CD4-positive, alpha-beta T cell (primary cell): Measurements from ENCODE around the gene EFNA4. TPM values are rescaled to one million over a fixed set of nuclear protein-coding genes. Genes with fewer than 3 reads are reported as not detected.

Source experiments
- ATAC-seq: fragments of 200-7000 bp; cut with Tn5 transposase; one replicate; pipeline ENCODE4 v1.10.0; 2022; ENCODE audit warnings: mild to moderate bottlenecking; ENCODE audit not compliant: poor library complexity
- CTCF ChIA-PET: fragments of 350-600 bp; sonication (Branson Sonifier 250); formaldehyde crosslinking; loops from one replicate; lab custom pipeline; 2021; ENCODE audit warnings: antibody characterized with exemption, inconsistent platforms; lab: Charles Lee
- POLR2A ChIA-PET: fragments of 350-600 bp; sonication (Branson Sonifier 250); formaldehyde crosslinking; loops from one replicate; lab custom pipeline; 2021; ENCODE audit warnings: antibody characterized with exemption, inconsistent platforms; lab: Charles Lee
- DNase-seq, 14 experiments: peaks; one replicate each; pipeline ENCODE4 v3.0.0-alpha.2; 2013 to 2020; ENCODE audit warnings: mixed read lengths in 2 of 14
- H3K27ac ChIP-seq, 2 donors: one replicate each; pipeline versions ENCODE4 v1.5.1 to v1.7.0; 2013; ENCODE audit warnings: low read length in 2 of 2, low read depth in 1 of 2, mild to moderate bottlenecking in 1 of 2
- H3K27me3 ChIP-seq, 2 experiments: 1 replicate in 1 of 2; 2 replicates in 1 of 2; pipeline versions ENCODE4 v1.6.1 to v1.7.0; 2013; ENCODE audit warnings: low read length in 2 of 2, control low read depth in 1 of 2, mild to moderate bottlenecking in 1 of 2, moderate library complexity in 1 of 2; ENCODE audit not compliant: insufficient read depth in 2 of 2, control insufficient read depth in 1 of 2
- H3K36me3 ChIP-seq: one replicate; pipeline ENCODE4 v1.6.1; 2013; ENCODE audit warnings: low read length, control low read depth; ENCODE audit not compliant: insufficient read depth
- H3K4me1 ChIP-seq: one replicate; pipeline ENCODE4 v1.6.1; 2013; ENCODE audit warnings: low read length, control low read depth; ENCODE audit not compliant: insufficient read depth
- H3K4me3 ChIP-seq: one replicate; pipeline ENCODE4 v1.5.1; 2013; ENCODE audit warnings: mild to moderate bottlenecking, low read length, moderate library complexity
- H3K9me3 ChIP-seq, 2 experiments: 1 replicate in 1 of 2; 2 replicates in 1 of 2; pipeline versions ENCODE4 v1.6.1 to v1.7.0; 2013; ENCODE audit warnings: low read length in 2 of 2, mild to moderate bottlenecking in 2 of 2, control low read depth in 1 of 2, moderate library complexity in 1 of 2; ENCODE audit not compliant: control insufficient read depth in 1 of 2, insufficient read depth in 1 of 2
- H3K27ac Mint-ChIP-seq: one replicate; pipeline ENCODE4 v1.8.0; 2020; ENCODE audit warnings: mixed read lengths
- H3K27me3 Mint-ChIP-seq: one replicate; pipeline ENCODE4 v1.8.0; 2021; ENCODE audit warnings: mixed read lengths
- H3K36me3 Mint-ChIP-seq: one replicate; pipeline ENCODE4 v1.8.0; 2021; ENCODE audit warnings: low read depth, mixed read lengths
- H3K4me1 Mint-ChIP-seq: one replicate; pipeline ENCODE4 v1.8.0; 2021; ENCODE audit warnings: low read depth, mixed read lengths
- H3K4me3 Mint-ChIP-seq: one replicate; pipeline ENCODE4 v1.8.0; 2020; ENCODE audit warnings: mild to moderate bottlenecking, mixed read lengths
- H3K9me3 Mint-ChIP-seq: one replicate; pipeline ENCODE4 v1.8.0; 2020; ENCODE audit warnings: mixed read lengths
- CTCF ChIP-seq: fragments of 200-600 bp; IDR thresholded peaks from one replicate; pipeline ENCODE4 v1.8.0; 2022; ENCODE audit warnings: antibody characterized with exemption, mild to moderate bottlenecking
- intact Hi-C, 2 experiments: fragments of 100-400 bp; cut with DNase I in 1 of 2; cut with micrococcal nuclease in 1 of 2; formaldehyde crosslinking; loops; one replicate each; pipeline versions ENCODE4 v1.15.1 to v1.9.0; 2023 to 2025; cut with DNase I, micrococcal nuclease
- total RNA-seq, 174 experiments: library from RNA in 2 of 174; stranded (reverse) in 2 of 174; gene quantifications; one replicate each; pipeline ENCODE4 v1.2.3 and lab custom pipeline; 2021 to 2026

The EFNA4 gene
- total RNA-seq, 2 experiments from 2014 or later: 2.4 to 3.3 TPM

DNA sequence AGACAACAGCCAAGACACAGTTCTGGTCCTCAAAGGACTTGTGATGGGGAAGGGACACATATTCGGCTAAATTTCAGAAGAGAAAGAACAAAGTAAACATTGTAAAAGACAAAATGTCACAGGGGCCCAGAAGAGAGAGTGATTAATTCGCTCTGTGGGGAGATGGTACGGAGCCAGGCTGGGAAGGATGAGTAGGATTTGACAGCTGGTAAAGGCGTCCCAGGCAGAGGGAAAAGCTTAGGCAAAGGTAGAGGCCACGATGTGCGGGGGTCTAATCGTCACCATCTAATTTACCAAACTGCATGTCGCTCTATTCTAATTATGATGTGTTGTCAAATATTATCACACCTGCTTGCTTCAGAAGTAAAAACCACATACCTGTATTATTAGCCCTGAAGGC, 46.8 kb downstream of the EFNA4 start:
- no peaks in the 10 kb centered on the region for H3K4me1 ChIP-seq
- DNase-seq (no peak), ATAC-seq (no peak)
- no peak for TF ChIP-seq CTCF
- no peak overlapping the region for H3K27ac ChIP-seq
- ChIA-PET CTCF (no interaction called here), POLR2A (no interaction called here)
- Mint-ChIP-seq H3K9me3 (no peaks in the 10 kb centered on the region), H3K4me1 (no peaks in the 10 kb centered on the region), H3K27me3 (no peaks in the 10 kb centered on the region), H3K4me3 (no peak overlapping the region), H3K27ac (no peak overlapping the region), H3K36me3 (no peaks in the 10 kb centered on the region)
- H3K27me3 ChIP-seq: peaks cover 0 to 3% of the 10 kb centered on the region in 2 experiments
- intact Hi-C loops: no loop called here
- no peak overlapping the region for H3K4me3 ChIP-seq
- no peaks in the 10 kb centered on the region for H3K9me3 ChIP-seq
- H3K36me3 ChIP-seq: no peaks in the 10 kb centered on the region

DNA sequence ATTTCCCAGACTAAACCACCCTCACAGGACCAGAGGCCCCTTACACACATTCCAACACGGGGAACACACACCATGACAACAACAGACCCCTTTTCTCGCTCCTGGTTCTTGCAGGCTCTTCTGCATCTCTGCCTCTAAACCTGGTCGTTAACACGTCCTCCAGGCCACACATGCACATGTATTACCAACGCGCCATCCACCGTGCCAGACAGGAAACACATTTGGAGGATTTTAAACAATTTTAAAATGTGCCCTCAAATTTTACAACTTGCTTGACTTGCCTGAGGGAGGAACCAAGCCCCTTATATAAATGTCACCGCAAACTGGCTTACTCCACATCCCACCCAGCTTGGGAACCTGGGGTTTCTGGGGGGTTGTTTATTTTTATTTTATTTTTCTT, 47.3 kb downstream of the EFNA4 start:
- no peaks in the 10 kb centered on the region for H3K27me3 Mint-ChIP-seq
- Histone ChIP-seq H3K27me3 (peaks cover 0 to under 1% of the 10 kb centered on the region in 2 experiments), H3K4me1 (no peaks in the 10 kb centered on the region), H3K9me3 (no peaks in the 10 kb centered on the region), H3K27ac (no peak overlapping the region), H3K36me3 (no peaks in the 10 kb centered on the region), H3K4me3 (no peak overlapping the region)
- no peak overlapping the region for H3K4me3 Mint-ChIP-seq
- no peak overlapping the region for H3K27ac Mint-ChIP-seq
- H3K36me3 Mint-ChIP-seq: no peaks in the 10 kb centered on the region
- intact Hi-C loops: no loop called here
- POLR2A ChIA-PET: no interaction called here
- no peak for TF ChIP-seq CTCF
- CTCF ChIA-PET: no interaction called here
- H3K4me1 Mint-ChIP-seq: no peaks in the 10 kb centered on the region
- no peak for ATAC-seq
- DNase-seq: no peak
- H3K9me3 Mint-ChIP-seq: no peaks in the 10 kb centered on the region

DNA sequence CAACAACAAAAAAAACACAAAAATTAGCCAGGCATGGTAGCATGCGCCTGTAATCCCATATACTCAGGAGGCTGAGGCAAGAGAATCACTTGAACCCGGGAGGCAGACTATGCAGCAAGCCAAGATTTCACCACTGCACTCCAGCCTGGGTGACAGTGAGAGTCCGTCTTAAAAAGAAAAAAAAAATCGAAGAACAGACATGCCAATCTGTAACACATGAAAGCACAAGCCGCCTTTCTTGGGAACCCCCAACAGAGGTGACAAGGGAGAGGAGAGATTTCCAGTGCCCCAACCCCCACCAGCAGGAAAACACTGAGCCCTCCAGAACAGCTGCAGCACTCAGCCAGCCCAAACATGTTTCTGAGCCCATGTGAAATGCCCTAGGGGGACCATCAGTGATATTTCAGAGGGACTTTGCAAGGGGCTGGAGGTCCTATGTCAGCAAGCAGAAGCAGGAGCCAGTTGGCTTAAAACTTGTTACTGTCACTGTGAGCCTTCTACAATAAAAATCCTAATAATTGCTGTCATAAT, 50.0 kb downstream of the EFNA4 start:
- Mint-ChIP-seq H3K36me3 (no peaks in the 10 kb centered on the region), H3K27me3 (no peaks in the 10 kb centered on the region), H3K4me3 (no peak overlapping the region), H3K9me3 (no peaks in the 10 kb centered on the region), H3K4me1 (no peaks in the 10 kb centered on the region), H3K27ac (no peak overlapping the region)
- TF ChIP-seq CTCF: no peak
- Histone ChIP-seq H3K9me3 (no peaks in the 10 kb centered on the region), H3K4me1 (no peaks in the 10 kb centered on the region), H3K27me3 (no peaks in the 10 kb centered on the region), H3K27ac (no peak overlapping the region), H3K4me3 (no peak overlapping the region), H3K36me3 (no peaks in the 10 kb centered on the region)
- DNase-seq (no peak), ATAC-seq (no peak)
- ChIA-PET CTCF (no interaction called here), POLR2A (no interaction called here)
- intact Hi-C loops: no loop called here
